GM12892 (cell line): ENCODE results near the gene PLA2G4E.

Experiments
- POLR2A ChIP-seq: IDR thresholded peaks from 2 replicates; pipeline ENCODE4 v1.6.1; 2011; ENCODE audit warnings: low read depth, low read length, control low read depth
- POLR2AphosphoS5 ChIP-seq: IDR thresholded peaks from 2 replicates; pipeline ENCODE4 v1.6.1; 2011; ENCODE audit warnings: low read depth, low read length, control low read depth

DNA sequence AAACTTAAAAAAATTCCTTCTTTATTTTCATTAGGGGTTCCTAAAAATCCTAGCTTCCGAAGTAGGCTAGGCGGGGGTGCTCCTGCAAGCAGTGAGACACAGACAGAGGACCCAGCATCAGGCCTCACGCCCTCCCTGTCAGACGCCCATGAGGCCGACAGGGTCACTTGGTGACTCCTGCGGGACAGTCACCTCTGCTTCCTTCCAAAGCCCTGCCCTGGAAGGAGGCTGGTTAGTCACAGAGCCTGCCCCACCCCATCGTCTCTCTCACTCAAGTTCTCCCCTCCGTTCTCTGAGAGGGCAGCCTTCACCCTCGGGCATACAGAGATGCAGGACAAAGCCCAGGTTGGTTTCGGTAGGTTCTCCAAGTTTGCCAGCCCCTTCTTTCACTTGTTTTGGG, 87.1 kb downstream of the PLA2G4E start:
- TF ChIP-seq POLR2AphosphoS5 (peak; percentile 43; the same call in 1 of the 2 replicates), POLR2A (peak; percentile 17; the same call in 1 of the 2 replicates)
